Activated T-cell treated with anti-CD3 and anti-CD28 coated beads, Interleukin-2, amount 50 U/mL, for 4 hours (primary cell): Measurements from ENCODE around the gene NHS. TPM values are rescaled to one million over a fixed set of nuclear protein-coding genes. Genes with fewer than 3 reads are reported as not detected.

Experiments
- ATAC-seq, 2 donors: fragments of 200-7000 bp; cut with Tn5 transposase; one replicate each; pipeline ENCODE4 v1.10.0; 2021
- DNase-seq: peaks from one replicate; pipeline ENCODE4 v3.0.0-alpha.2; 2020
- H3K27me3 Mint-ChIP-seq: one replicate; pipeline ENCODE4 v1.8.0; 2021; ENCODE audit warnings: low read depth, mixed read lengths
- H3K36me3 Mint-ChIP-seq: one replicate; pipeline ENCODE4 v1.8.0; 2022; ENCODE audit warnings: mixed read lengths; ENCODE audit not compliant: insufficient read depth
- H3K4me1 Mint-ChIP-seq: one replicate; pipeline ENCODE4 v1.8.0; 2021; ENCODE audit warnings: low read depth, mixed read lengths
- H3K4me3 Mint-ChIP-seq: one replicate; pipeline ENCODE4 v1.8.0; 2021; ENCODE audit warnings: mild to moderate bottlenecking, moderate library complexity, mixed read lengths
- H3K9me3 Mint-ChIP-seq: one replicate; pipeline ENCODE4 v1.8.0; 2021; ENCODE audit warnings: mixed read lengths
- total RNA-seq, 3 donors: library from RNA; stranded (reverse); gene quantifications; one replicate each; pipeline ENCODE4 v1.2.1, GENCODE V29; 2021

The NHS gene
- total RNA-seq = 1 to 10 TPM; 2.3 to 7.7 (median 7.5) TPM

DNA sequence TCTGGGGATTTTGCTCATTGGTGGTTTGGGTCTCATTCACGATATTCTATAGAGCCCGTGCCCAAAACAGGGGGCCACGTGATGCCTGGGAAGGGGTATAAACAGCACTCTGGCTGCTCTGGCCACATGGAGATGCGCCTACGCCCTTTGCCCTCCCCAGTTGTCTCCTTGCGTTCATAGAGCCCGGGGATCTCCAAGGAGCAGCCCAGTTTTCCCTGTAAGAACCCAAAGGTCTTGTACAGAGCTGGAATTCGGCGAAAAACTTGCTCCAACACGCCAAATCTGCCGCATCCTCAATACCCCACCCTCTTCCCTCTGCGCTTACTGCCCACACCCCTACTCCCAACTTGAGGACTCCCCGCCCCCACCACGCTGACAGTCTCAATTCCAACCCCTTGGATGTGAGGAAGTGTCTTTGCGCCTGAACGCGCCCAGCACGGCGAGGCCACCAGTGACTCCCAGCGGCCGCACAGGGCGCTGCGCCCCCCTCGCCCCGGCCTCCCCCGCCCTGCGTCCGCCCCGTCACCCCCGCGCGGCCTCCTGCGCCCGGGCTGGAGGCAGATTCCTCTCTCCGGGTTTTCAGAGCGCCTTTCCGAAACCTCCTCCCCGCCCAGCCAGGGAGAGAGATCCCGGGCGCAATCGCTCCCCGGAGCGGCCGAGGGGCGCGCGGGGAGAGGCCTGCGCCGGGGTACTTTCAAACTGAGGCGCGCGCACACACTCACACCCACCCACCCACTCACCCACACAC is at the start of gene NHS:
Gene NHS, plus strand, starts transcription at position 582 of the 748 bp plus-strand sequence. CDS start 558 bp downstream, outside the sequence.
- Mint-ChIP-seq H3K4me3 (no peak within 1 kb of the TSS), H3K36me3 (no peaks in the 10 kb centered on the region), H3K9me3 (no peaks in the 10 kb centered on the region), H3K27me3 (peaks cover 26% of the 10 kb centered on the region), H3K4me1 (peaks cover 2% of the 10 kb centered on the region)
- ATAC-seq (peak in 1 of 2 donors; percentile 20), DNase-seq (no peak)

DNA sequence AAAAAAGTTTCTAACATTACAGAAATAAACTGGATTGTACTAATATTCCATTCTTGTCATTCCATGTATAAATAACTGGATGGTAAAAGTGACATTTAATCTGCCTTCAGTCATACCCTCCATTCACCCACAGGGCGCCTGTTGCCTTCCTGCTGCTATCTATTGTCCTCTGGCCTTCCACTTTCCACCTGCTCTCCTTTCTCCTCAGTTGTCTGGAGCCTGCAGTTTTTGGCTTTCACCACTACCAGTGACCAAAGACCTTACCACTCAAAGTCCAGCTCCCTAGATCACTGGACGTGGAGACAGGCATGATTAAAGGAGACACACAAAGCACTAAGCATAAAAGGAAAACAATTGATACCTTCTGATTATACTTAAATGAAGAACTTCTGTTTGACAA is 46.2 kb upstream of the NHS start:
- Mint-ChIP-seq H3K27me3 (peaks cover 1% of the 10 kb centered on the region), H3K4me3 (no peak overlapping the region), H3K36me3 (no peaks in the 10 kb centered on the region), H3K4me1 (no peaks in the 10 kb centered on the region), H3K9me3 (no peaks in the 10 kb centered on the region)
- DNase-seq (no peak), ATAC-seq (no peak)

DNA sequence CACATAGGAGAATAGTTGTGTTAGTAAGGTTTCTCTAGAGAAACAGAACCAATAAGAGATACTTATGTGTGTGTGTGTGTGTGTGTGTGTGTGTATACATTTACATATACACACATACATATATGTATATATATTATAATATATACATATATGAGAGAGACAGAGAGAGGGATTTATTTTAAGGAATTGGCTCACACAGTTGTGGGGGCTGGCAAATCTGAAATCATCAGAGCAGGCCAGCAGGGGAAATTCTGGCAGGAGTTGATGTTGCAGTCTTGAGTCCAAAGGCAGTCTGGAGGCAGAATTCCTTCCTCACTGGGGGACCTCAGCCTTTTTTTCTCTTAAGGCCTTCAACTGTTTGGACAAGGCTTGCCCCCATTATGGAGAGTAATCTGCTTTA is 38.6 kb upstream of the NHS start:
- H3K9me3 Mint-ChIP-seq = no peaks in the 10 kb centered on the region
- H3K4me1 Mint-ChIP-seq = no peaks in the 10 kb centered on the region
- H3K36me3 Mint-ChIP-seq = no peaks in the 10 kb centered on the region
- ATAC-seq = no peak
- H3K4me3 Mint-ChIP-seq = no peak overlapping the region
- DNase-seq = no peak
- no peaks in the 10 kb centered on the region for H3K27me3 Mint-ChIP-seq

GRCh38 chrX:17355976-17356375 is 19.0 kb upstream of the NHS start:
- H3K27me3 Mint-ChIP-seq = no peaks in the 10 kb centered on the region
- ATAC-seq = no peak

DNA sequence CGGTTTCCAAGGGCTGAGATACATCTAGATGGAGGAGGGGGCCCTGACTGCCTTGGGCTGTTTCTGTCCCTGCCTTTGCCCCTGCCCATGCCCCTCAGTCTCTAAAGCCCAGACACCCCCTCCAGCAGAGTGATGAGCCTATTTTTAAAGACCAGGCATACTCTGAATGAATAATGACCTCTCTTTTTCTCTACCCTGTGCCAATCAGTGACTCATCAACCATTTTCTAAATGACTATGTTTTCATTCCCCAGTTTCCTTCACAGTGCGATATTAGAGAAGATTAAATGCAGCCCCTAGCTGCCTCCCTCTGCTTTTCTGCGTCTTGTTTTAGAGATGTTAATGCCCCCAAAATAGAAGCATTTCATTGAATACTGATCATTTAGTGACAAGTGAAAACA is 15.5 kb upstream of the NHS start:
- no peak for ATAC-seq
- Mint-ChIP-seq H3K4me3 (no peak overlapping the region), H3K36me3 (no peaks in the 10 kb centered on the region), H3K9me3 (no peaks in the 10 kb centered on the region), H3K4me1 (no peaks in the 10 kb centered on the region), H3K27me3 (no peaks in the 10 kb centered on the region)
- DNase-seq = no peak

More at GRCh38 chrX:17355976-17356375, 19.0 kb upstream of the NHS start:
- peaks cover 4% of the 10 kb centered on the region for H3K9me3 Mint-ChIP-seq
- H3K4me1 Mint-ChIP-seq = no peaks in the 10 kb centered on the region
- H3K4me3 Mint-ChIP-seq = no peak overlapping the region
- no peak for DNase-seq
- no peaks in the 10 kb centered on the region for H3K36me3 Mint-ChIP-seq

DNA sequence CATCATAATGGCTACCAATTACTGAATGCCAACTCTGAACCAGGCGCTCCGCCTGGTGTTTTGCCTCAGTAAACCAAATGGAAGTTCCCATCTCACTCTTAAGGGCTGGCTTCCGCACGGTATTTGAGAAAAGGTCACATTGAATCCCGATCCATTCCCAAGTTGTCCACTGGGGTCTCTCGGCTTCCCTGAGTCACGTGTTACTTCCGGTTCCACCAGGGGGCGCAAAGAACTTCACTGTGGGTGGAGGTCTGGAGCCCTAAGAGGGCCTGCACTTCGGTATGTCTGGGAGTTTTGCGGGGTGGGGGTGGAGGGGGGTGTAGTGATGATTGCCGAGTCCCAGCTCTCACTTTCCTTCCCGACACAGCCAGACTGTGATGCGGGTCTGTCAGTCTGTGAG is 13.4 kb upstream of the NHS start:
- Mint-ChIP-seq H3K4me3 (no peak overlapping the region), H3K9me3 (no peaks in the 10 kb centered on the region), H3K36me3 (no peaks in the 10 kb centered on the region), H3K27me3 (no peaks in the 10 kb centered on the region), H3K4me1 (no peaks in the 10 kb centered on the region)
- DNase-seq = no peak
- ATAC-seq = no peak

DNA sequence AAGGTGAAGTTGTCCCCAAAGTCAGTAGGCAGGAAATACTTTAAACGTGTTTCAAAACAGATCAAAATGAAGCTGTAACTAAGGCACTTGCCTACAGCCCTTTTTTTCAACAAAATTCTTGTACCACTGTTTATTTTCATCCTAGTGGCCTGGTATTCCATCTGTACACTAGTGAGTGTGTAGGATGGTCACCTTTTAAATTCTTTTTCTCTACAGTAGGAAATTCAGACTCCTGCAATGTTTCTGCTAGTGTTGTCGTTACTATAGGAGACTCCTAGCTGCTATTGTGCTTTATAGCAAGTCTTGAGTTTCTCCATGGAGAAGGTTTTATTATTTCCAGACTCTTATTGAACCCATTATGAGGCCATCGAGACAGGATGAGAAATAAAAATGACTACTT is 7.0 kb upstream of the NHS start:
- no peak overlapping the region for H3K4me3 Mint-ChIP-seq
- no peaks in the 10 kb centered on the region for H3K9me3 Mint-ChIP-seq
- ATAC-seq = no peak
- H3K4me1 Mint-ChIP-seq = no peaks in the 10 kb centered on the region
- H3K36me3 Mint-ChIP-seq = no peaks in the 10 kb centered on the region
- peaks cover 3% of the 10 kb centered on the region for H3K27me3 Mint-ChIP-seq
- DNase-seq = no peak

GRCh38 chrX:17369309-17369708 is 5.7 kb upstream of the NHS start:
- Mint-ChIP-seq H3K4me3 (no peak overlapping the region), H3K4me1 (no peaks in the 10 kb centered on the region), H3K36me3 (no peaks in the 10 kb centered on the region), H3K9me3 (no peaks in the 10 kb centered on the region), H3K27me3 (peaks cover 7% of the 10 kb centered on the region)
- no peak for ATAC-seq
- DNase-seq = no peak

DNA sequence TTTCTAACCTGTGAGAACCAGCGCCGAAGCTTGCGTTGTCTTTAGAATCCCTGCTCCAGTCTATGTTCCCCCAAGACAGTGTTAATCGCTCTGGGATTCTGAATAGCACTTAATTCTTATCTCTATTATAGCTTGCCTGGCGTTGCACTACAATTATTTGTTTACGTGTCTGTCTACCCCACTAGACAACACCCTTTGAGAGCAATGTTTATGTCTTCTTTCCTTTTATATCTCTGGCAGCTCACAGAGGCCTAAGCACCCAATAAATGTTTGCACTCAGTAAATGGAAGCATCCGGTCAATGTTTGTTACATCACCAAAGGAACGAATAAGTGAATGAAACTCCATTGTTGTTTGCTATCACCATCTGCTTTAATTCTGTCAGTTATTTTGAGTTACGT is 4.8 kb upstream of the NHS start:
- no peaks in the 10 kb centered on the region for H3K4me1 Mint-ChIP-seq
- DNase-seq (no peak), ATAC-seq (no peak)
- H3K9me3 Mint-ChIP-seq = no peaks in the 10 kb centered on the region
- peaks cover 10% of the 10 kb centered on the region for H3K27me3 Mint-ChIP-seq
- H3K36me3 Mint-ChIP-seq = no peaks in the 10 kb centered on the region
- no peak overlapping the region for H3K4me3 Mint-ChIP-seq

DNA sequence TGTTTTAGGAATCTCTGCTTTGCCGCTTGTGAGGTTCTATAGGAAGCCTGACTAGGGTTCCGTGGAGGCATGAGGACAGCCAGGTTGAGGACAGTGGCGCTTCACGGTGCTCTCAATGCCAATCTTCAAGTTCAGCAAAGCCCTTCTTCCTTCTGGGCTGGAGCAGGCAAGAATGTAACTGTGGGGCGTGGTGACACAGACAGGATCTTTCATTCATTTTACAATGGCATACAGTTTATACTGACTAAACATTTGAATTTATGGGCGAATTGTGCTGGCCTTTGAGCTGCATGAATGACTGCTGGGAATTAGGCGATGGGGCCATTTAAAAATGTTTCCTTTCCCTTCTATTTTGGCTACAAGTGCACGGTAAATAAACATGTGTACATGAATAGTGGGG is 2.9 kb upstream of the NHS start:
- Mint-ChIP-seq H3K36me3 (no peaks in the 10 kb centered on the region), H3K27me3 (peaks cover 13% of the 10 kb centered on the region), H3K9me3 (no peaks in the 10 kb centered on the region), H3K4me1 (no peaks in the 10 kb centered on the region), H3K4me3 (no peak overlapping the region)
- ATAC-seq = no peak
- no peak for DNase-seq

DNA sequence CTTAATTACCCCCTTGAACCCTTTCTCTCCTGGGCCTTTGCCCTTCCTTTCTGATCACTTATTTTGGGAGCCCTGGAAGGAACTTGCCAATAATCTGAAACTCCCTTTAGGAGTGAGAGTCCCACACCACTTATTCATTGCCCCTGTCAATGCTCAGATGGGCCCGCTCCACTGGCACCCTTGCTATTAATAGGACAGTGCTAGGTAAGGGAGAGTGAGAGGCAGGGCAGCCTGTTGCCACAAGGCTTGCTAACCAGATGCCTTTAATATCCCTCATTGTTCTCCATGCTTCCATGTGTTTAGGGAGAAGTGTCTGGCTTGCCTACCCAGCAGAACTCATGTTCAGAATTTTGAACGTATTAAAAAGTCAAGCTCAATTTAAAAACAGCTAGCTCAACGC is 1.7 kb upstream of the NHS start:
- H3K4me1 Mint-ChIP-seq = peaks cover 2% of the 10 kb centered on the region
- peaks cover 19% of the 10 kb centered on the region for H3K27me3 Mint-ChIP-seq
- no peak for DNase-seq
- no peak for ATAC-seq
- no peaks in the 10 kb centered on the region for H3K36me3 Mint-ChIP-seq
- no peak overlapping the region for H3K4me3 Mint-ChIP-seq
- H3K9me3 Mint-ChIP-seq = no peaks in the 10 kb centered on the region

- H3K4me1 Mint-ChIP-seq = peaks cover 2% of the 10 kb centered on the region
- no peak overlapping the region for H3K4me3 Mint-ChIP-seq
- no peaks in the 10 kb centered on the region for H3K9me3 Mint-ChIP-seq
- no peak for ATAC-seq
- no peak for DNase-seq
- H3K27me3 Mint-ChIP-seq = peaks cover 27% of the 10 kb centered on the region
- H3K36me3 Mint-ChIP-seq = no peaks in the 10 kb centered on the region
Measured at GRCh38 chrX:17375367-17375636, 302 bp downstream of the NHS start.

DNA sequence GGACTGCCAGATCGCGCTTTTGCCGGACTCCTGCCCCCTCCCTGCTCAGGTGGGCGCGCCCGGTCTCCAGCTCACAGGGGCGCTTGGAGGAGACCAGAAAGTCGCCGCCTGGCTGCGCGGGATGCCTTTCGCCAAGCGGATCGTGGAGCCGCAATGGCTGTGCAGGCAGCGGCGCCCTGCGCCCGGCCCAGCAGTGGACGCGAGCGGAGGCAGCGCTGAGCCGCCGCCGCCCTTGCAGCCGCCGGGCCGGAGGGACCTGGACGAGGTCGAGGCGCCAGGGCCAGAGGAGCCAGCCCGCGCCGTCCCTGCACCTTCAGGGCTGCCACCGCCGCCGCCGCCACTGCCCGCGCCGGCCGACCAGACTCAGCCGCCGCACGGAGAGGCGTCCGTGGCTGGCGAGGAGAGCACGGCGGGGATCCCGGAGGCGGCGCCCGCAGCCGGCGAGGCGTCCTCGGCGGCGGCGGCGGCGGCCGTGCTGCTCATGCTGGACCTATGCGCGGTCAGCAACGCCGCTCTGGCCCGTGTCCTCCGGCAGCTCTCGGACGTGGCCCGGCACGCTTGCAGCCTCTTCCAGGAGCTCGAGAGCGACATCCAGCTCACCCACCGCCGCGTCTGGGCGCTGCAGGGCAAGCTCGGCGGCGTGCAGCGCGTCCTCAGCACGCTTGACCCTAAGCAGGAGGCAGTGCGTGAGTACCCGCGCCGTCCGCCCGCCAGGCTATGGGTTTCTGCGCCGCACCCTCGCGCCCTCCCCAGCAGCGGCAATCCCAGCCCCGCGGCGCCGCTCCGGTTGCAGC is 834 bp downstream of the NHS start:
- Mint-ChIP-seq H3K4me3 (no peak overlapping the region), H3K9me3 (no peaks in the 10 kb centered on the region), H3K4me1 (peaks cover 2% of the 10 kb centered on the region), H3K36me3 (no peaks in the 10 kb centered on the region), H3K27me3 (peaks cover 30% of the 10 kb centered on the region)
- no peak for DNase-seq
- no peak for ATAC-seq

DNA sequence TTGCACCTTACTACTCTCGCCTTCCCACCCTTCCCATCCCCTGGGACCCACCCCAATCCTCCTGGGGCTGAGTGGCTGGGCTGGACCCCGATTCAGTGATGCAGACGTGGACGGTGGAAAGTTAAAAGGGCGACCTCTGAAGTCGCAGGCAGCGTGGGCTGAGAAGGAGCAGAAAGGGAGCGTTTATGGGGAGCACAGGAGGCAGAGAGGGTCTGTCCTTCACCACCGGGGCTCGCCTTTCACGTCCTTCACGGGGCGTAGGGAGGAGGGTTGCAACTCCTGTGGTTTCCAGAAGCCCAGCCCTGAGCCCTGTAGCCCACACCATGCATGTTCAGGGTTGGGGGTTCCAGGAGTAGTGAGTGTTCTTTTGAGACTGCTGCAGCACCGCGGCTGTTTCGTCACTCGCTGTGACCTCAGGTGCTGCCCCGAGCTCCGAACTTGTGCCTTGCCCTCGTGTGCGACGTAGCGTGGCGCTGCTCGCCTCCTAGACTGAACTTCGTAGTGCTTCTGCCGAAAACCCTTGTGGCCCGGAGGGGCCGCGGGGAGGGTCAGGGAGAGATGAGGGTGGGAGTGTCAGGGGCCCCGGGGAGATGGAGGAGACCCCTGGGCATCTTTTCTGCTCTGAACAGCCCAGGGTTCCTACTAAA is 1.6 kb downstream of the NHS start:
- H3K27me3 Mint-ChIP-seq = peaks cover 31% of the 10 kb centered on the region

More for the DNA sequence above, 1.6 kb downstream of the NHS start:
- Mint-ChIP-seq H3K36me3 (no peaks in the 10 kb centered on the region), H3K4me3 (no peak overlapping the region), H3K9me3 (no peaks in the 10 kb centered on the region), H3K4me1 (peaks cover 2% of the 10 kb centered on the region)
- ATAC-seq (peak in 1 of 2 donors; percentile 19), DNase-seq (no peak)
